HepG2 (cell line): ENCODE measurements around the gene RNU5B-1.

ENCODE experiments used
- CBFB ChIP-seq: sonication (generic); formaldehyde crosslinking; IDR thresholded peaks from 2 replicates; pipeline ENCODE4 v1.4.0; 2020; ENCODE audit warnings: missing genetic modification reagents
- CBX1 ChIP-seq: IDR thresholded peaks from one replicate; pipeline ENCODE4 v1.6.1; 2016; ENCODE audit warnings: antibody characterized with exemption, low read depth
- CTCF ChIP-seq: sonication (generic); formaldehyde crosslinking; IDR thresholded peaks from 2 replicates; pipeline ENCODE4 v1.5.0; 2020; ENCODE audit warnings: mild to moderate bottlenecking, missing genetic modification reagents, moderate library complexity
- GZF1 ChIP-seq: sonication (generic); formaldehyde crosslinking; IDR thresholded peaks from 2 replicates; pipeline ENCODE4 v1.5.1; 2020; ENCODE audit warnings: mild to moderate bottlenecking, missing genetic modification reagents
- MED13 ChIP-seq: sonication (generic); formaldehyde crosslinking; IDR thresholded peaks from 2 replicates; pipeline ENCODE4 v1.5.0; 2020; ENCODE audit warnings: missing genetic modification reagents
- SNRNP70 ChIP-seq: fragments of 200-400 bp; formaldehyde crosslinking; IDR thresholded peaks from 2 replicates; pipeline ENCODE4 v1.6.1; 2017; ENCODE audit warnings: mild to moderate bottlenecking, low read depth, low read length, moderate library complexity
- SRY ChIP-seq: sonication (generic); formaldehyde crosslinking; IDR thresholded peaks from 2 replicates; pipeline ENCODE4 v1.8.0; 2022; ENCODE audit warnings: mild to moderate bottlenecking, missing genetic modification reagents
- TBP ChIP-seq: sonication (generic); formaldehyde crosslinking; IDR thresholded peaks from 2 replicates; pipeline ENCODE4 v1.5.0; 2020; ENCODE audit warnings: missing genetic modification reagents
- ZIK1 ChIP-seq: sonication (generic); formaldehyde crosslinking; IDR thresholded peaks from 2 replicates; pipeline ENCODE4 v1.5.0; 2020; ENCODE audit warnings: mild to moderate bottlenecking, low read depth, missing genetic modification reagents, borderline replicate concordance
- ZKSCAN1 ChIP-seq: fragments of 150-350 bp; IDR thresholded peaks from 2 replicates; pipeline ENCODE4 v1.6.1; 2014; ENCODE audit warnings: low read length

- TF ChIP-seq ZIK1 (CRISPR knock-in tag) (no peak), SNRNP70 (no peak), TBP (CRISPR knock-in tag) (no peak), CBX1 (no peak), CTCF (CRISPR knock-in tag) (no peak), MED13 (CRISPR knock-in tag) (no peak), SRY (CRISPR knock-in tag) (no peak), GZF1 (CRISPR knock-in tag) (no peak), ZKSCAN1 (no peak), CBFB (no peak)
Observed at GRCh38 chr15:65260968-65261367, 43.5 kb upstream of the RNU5B-1 start.
